SK-N-SH (cell line): Measurements from ENCODE around the gene GPR107. TPM values are rescaled to one million over a fixed set of nuclear protein-coding genes. Genes with fewer than 3 reads are reported as not detected.

ENCODE experiments used
- CTCF ChIA-PET: fragments of 300-600, 350-600 bp; formaldehyde crosslinking; extraction: SDS; loops from one replicate; lab custom pipeline; 2021; lab: Yijun Ruan, JAX
- POLR2A ChIA-PET: fragments of 350-600 bp; sonication (Branson Sonifier 250); formaldehyde crosslinking; extraction: SDS; loops from one replicate; lab custom pipeline; 2020; ENCODE audit warnings: antibody characterized with exemption, inconsistent platforms; lab: Yijun Ruan, JAX
- DNase-seq: peaks from one replicate; pipeline ENCODE4 v3.0.0; 2012
- H2AFZ ChIP-seq: fragments of 200-600 bp; sonication (generic); 2 replicates; pipeline ENCODE4 v1.8.1; 2016; ENCODE audit warnings: antibody characterized with exemption, mild to moderate bottlenecking, low read depth
- H3F3A ChIP-seq: fragments of 200-600 bp; sonication (generic); replicated peaks from 2 replicates; pipeline ENCODE3; 2016; ENCODE audit warnings: antibody characterized with exemption, mild to moderate bottlenecking; ENCODE audit not compliant: insufficient read depth
- H3K27ac ChIP-seq, 2 experiments: fragments of 200-500 bp in 1 of 2; fragments of 200-600 bp in 1 of 2; sonication (Bioruptor generic) in 1 of 2; sonication (generic), shearing (Covaris generic) in 1 of 2; 2 replicates each; pipeline versions ENCODE4 v1.5.1 to v1.6.1; 2014 to 2016; ENCODE audit warnings: low read depth in 2 of 2, inconsistent platforms in 1 of 2, low read length in 1 of 2, mild to moderate bottlenecking in 1 of 2, mixed read lengths in 1 of 2
- H3K27me3 ChIP-seq: fragments of 200-600 bp; sonication (generic), shearing (Covaris generic); 2 replicates; pipeline ENCODE4 v1.6.1; 2016; ENCODE audit warnings: mixed run types; ENCODE audit not compliant: insufficient read depth
- H3K36me3 ChIP-seq, 2 experiments: fragments of 200-500 bp in 1 of 2; fragments of 200-600 bp in 1 of 2; sonication (Bioruptor generic) in 1 of 2; sonication (generic) in 1 of 2; replicated peaks in 1 of 2; 2 replicates each; pipeline versions ENCODE3 to v1.5.1; 2014 to 2016; ENCODE audit warnings: low read length in 1 of 2, mild to moderate bottlenecking in 1 of 2; ENCODE audit not compliant: insufficient read depth in 2 of 2, control insufficient read depth in 1 of 2
- H3K4me1 ChIP-seq, 2 experiments: fragments of 200-500 bp in 1 of 2; fragments of 200-600 bp in 1 of 2; sonication (Bioruptor generic) in 1 of 2; sonication (generic), shearing (Covaris generic) in 1 of 2; 2 replicates each; pipeline versions ENCODE4 v1.5.1 to v1.6.1; 2014 to 2016; ENCODE audit warnings: low read depth in 1 of 2, low read length in 1 of 2, mixed run types in 1 of 2; ENCODE audit not compliant: insufficient read depth in 2 of 2, control insufficient read depth in 1 of 2
- H3K4me2 ChIP-seq: fragments of 200-600 bp; sonication (generic), shearing (Covaris generic); 2 replicates; pipeline ENCODE4 v1.6.1; 2017; ENCODE audit warnings: mixed run types
- H3K4me3 ChIP-seq, 2 experiments: fragments of 200-500 bp in 1 of 2; fragments of 200-600 bp in 1 of 2; sonication (Bioruptor generic) in 1 of 2; sonication (generic), shearing (Covaris generic) in 1 of 2; 2 replicates each; pipeline versions ENCODE4 v1.5.1 to v1.8.1; 2014 to 2016; ENCODE audit warnings: low read depth in 2 of 2, inconsistent platforms in 1 of 2, low read length in 1 of 2, mild to moderate bottlenecking in 1 of 2, mixed read lengths in 1 of 2, moderate library complexity in 1 of 2
- H3K79me2 ChIP-seq: fragments of 200-600 bp; sonication (generic); 2 replicates; pipeline ENCODE4 v1.8.1; 2017; ENCODE audit warnings: mild to moderate bottlenecking; ENCODE audit not compliant: insufficient read depth
- H3K9ac ChIP-seq: fragments of 200-600 bp; sonication (generic); 2 replicates; pipeline ENCODE4 v1.6.1; 2017; ENCODE audit warnings: mixed run types
- H3K9me2 ChIP-seq: fragments of 200-600 bp; sonication (generic); 2 replicates; pipeline ENCODE4 v1.6.1; 2017; ENCODE audit warnings: mixed run types
- H3K9me3 ChIP-seq: fragments of 200-600 bp; sonication (generic); 2 replicates; pipeline ENCODE4 v1.6.1; 2017; ENCODE audit warnings: mixed run types, mild to moderate bottlenecking, moderate library complexity
- H4K20me1 ChIP-seq: fragments of 200-600 bp; sonication (generic); 2 replicates; pipeline ENCODE4 v1.6.1; 2017; ENCODE audit warnings: mild to moderate bottlenecking, mixed run types; ENCODE audit not compliant: insufficient read depth
- EP300 ChIP-seq, 2 experiments: IDR thresholded peaks; 2 replicates each; pipeline versions ENCODE4 v1.4.0 to v1.6.1; 2012; ENCODE audit warnings: borderline replicate concordance in 1 of 2, low read depth in 1 of 2, low read length in 1 of 2
- EZH2phosphoT487 ChIP-seq: fragments of 200-600 bp; sonication (generic); IDR thresholded peaks from 2 replicates; pipeline ENCODE4 v1.6.1; 2017; ENCODE audit warnings: low read depth, mixed run types, mild to moderate bottlenecking, antibody characterized with exemption, moderate library complexity, borderline replicate concordance
- FOSL2 ChIP-seq: IDR thresholded peaks from 2 replicates; pipeline ENCODE4 v1.4.0; 2012; ENCODE audit warnings: low read depth, mild to moderate bottlenecking, moderate library complexity, borderline replicate concordance
- FOXM1 ChIP-seq: IDR thresholded peaks from 2 replicates; pipeline ENCODE4 v1.4.0; 2012; ENCODE audit warnings: low read depth, mild to moderate bottlenecking
- GATA2 ChIP-seq: sonication (generic); formaldehyde crosslinking; IDR thresholded peaks from 2 replicates; pipeline ENCODE4 v1.5.0; 2020; ENCODE audit warnings: mild to moderate bottlenecking, missing genetic modification reagents
- JUND ChIP-seq: IDR thresholded peaks from 2 replicates; pipeline ENCODE4 v1.4.0; 2012
- MAX ChIP-seq: IDR thresholded peaks from 2 replicates; pipeline ENCODE4 v1.4.0; 2012; ENCODE audit warnings: low read depth
- NFIC ChIP-seq: IDR thresholded peaks from 2 replicates; pipeline ENCODE4 v1.4.0; 2012; ENCODE audit warnings: borderline replicate concordance
- NRF1 ChIP-seq: IDR thresholded peaks from 2 replicates; pipeline ENCODE4 v1.6.1; 2012; ENCODE audit warnings: low read depth, mild to moderate bottlenecking, low read length
- PBX3 ChIP-seq: IDR thresholded peaks from 2 replicates; pipeline ENCODE4; 2012
- POLR2AphosphoS5 ChIP-seq: IDR thresholded peaks from 2 replicates; pipeline ENCODE4 v1.6.1; 2012; ENCODE audit warnings: low read depth, low read length
- REST ChIP-seq: IDR thresholded peaks from 2 replicates; pipeline ENCODE4 v1.6.1; 2012; ENCODE audit warnings: mild to moderate bottlenecking, low read depth, low read length, moderate library complexity
- RFX5 ChIP-seq: IDR thresholded peaks from 2 replicates; pipeline ENCODE4 v1.6.1; 2012; ENCODE audit warnings: mild to moderate bottlenecking, improper control_type of control experiment, low read length
- TCF12 ChIP-seq: IDR thresholded peaks from 2 replicates; pipeline ENCODE4 v1.4.0; 2012
- YY1 ChIP-seq: IDR thresholded peaks from 2 replicates; pipeline ENCODE4 v1.4.0; 2012; ENCODE audit warnings: low read depth, mild to moderate bottlenecking
- WGBS: methylation state at CpG from one replicate; pipeline ENCODE4 v1.1.6; 2017; ENCODE audit warnings: low lambda C conversion rate; 5-methylcytosine and 5-hydroxymethylcytosine counted together
- polyA plus RNA-seq, 3 experiments: library from polyadenylated mRNA; depleted of rRNA; stranded (reverse); fragments of >200 nt; gene quantifications; 2 replicates each; pipeline ENCODE4 v1.2.3, GENCODE V29; 2012
- TF ChIP-seq, protein P1 (sequence below): fragments of 150-350 bp; IDR thresholded peaks from 2 replicates; pipeline ENCODE4 v1.6.1; 2016; ENCODE audit warnings: mild to moderate bottlenecking, low read depth, low read length
- TF ChIP-seq, protein P2 (sequence below): fragments of 200-600 bp; sonication (generic); IDR thresholded peaks from 2 replicates; pipeline ENCODE4 v1.6.1; 2017; ENCODE audit warnings: antibody characterized with exemption, mild to moderate bottlenecking, moderate library complexity

The GPR107 gene
- polyA plus RNA-seq, 1 of the 3 experiments (the other 2 are of a cell fraction), result 23.0 TPM

GRCh38 chr9:130138171-130138653, 84.5 kb downstream of the GPR107 start:
- Histone ChIP-seq H3K4me2 (peak overlapping the region; percentile 42; the same call in 1 of the 2 replicates), H2AFZ (no peak overlapping the region), H3K9me2 (no peaks in the 10 kb centered on the region), H3K9ac (peak overlapping the region; percentile 34; the same call in 1 of the 2 replicates), H4K20me1 (no peaks in the 10 kb centered on the region), H3F3A (peaks cover 23% of the 10 kb centered on the region), H3K27ac (peak overlapping the region; percentile 60 to 77; a peak in 3 of 4 replicates), H3K4me3 (no peak overlapping the region), H3K27me3 (no peaks in the 10 kb centered on the region), H3K79me2 (no peaks in the 10 kb centered on the region), H3K36me3 (peaks cover 5 to 19% of the 10 kb centered on the region in 2 experiments), H3K9me3 (no peaks in the 10 kb centered on the region), H3K4me1 (peaks cover 24 to 30% of the 10 kb centered on the region in 2 experiments; a peak in 3 of 4 replicates)
- ChIA-PET CTCF (interaction anchor here (1.0 kb wide), 1 partner anchor 32 kb away, joined by 3 read pairs; no protein-coding TSS in a partner anchor), POLR2A (no interaction called here)
- no peak for DNase-seq
- WGBS, result 43% methylated on average over 10 of the region's 10 CpGs
- TF ChIP-seq TCF12 (peak; percentile 34; the same call in 1 of the 2 replicates), RFX5 (no peak), PBX3 (peak; percentile 14; the same call in 1 of the 2 replicates), MAX (peak; percentile 81), YY1 (0 out of 2 replicates have a peak, but pooled peaks have one; percentile 53), NRF1 (no peak), FOSL2 (peak; percentile 20; the same call in 1 of the 2 replicates), REST (no peak), POLR2AphosphoS5 (0 out of 2 replicates have a peak, but pooled peaks have one; percentile 42)

DNA sequence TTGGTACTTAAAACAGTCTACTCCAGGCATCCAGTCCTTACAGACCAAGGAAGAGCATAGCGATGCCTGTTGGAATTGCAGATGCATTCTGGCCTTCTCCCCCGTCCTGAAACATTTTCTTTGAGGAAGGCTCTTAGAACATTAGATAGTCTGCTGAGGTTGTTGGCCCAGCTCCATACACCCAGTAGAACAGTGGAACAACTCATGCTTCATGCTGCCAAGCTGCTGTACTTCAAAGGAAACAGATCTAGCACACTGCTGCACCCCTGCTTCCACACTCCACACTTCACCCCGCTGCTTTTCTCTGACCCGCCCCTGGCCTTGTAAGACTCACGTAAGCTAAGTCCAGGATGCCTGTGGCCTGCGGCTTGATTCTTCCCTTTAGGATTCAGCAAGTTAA, 85.1 kb downstream of the GPR107 start:
- Histone ChIP-seq H3K9me2 (no peaks in the 10 kb centered on the region), H3K79me2 (no peaks in the 10 kb centered on the region), H3K27ac (peak overlapping the region in 1 of 2 experiments; percentile 77; a peak in 2 of 4 replicates), H3K4me3 (no peak overlapping the region), H3K36me3 (peaks cover 5 to 13% of the 10 kb centered on the region in 2 experiments), H2AFZ (no peak overlapping the region), H3K4me1 (peaks cover 24 to 36% of the 10 kb centered on the region in 2 experiments; a peak in 3 of 4 replicates), H3K9ac (no peak overlapping the region), H3K9me3 (no peaks in the 10 kb centered on the region), H3F3A (peaks cover 23% of the 10 kb centered on the region), H3K4me2 (peak overlapping the region; percentile 42; the same call in 1 of the 2 replicates), H4K20me1 (no peaks in the 10 kb centered on the region), H3K27me3 (no peaks in the 10 kb centered on the region)
- 81% methylated on average over 6 of the region's 6 CpGs for WGBS
- CTCF ChIA-PET, result interaction anchor here (0.9 to 1.0 kb wide), 2 partner anchors 31 to 32 kb away, joined by 3 read pairs; no protein-coding TSS in a partner anchor
- POLR2A ChIA-PET, result no interaction called here
- DNase-seq, result no peak
- TF ChIP-seq NFIC, result peak; percentile 75; the same call in 1 of the 2 replicates
- no peak for TF ChIP-seq FOXM1
- TF ChIP-seq EZH2phosphoT487, result no peak
- no peak for TF ChIP-seq EP300 (IDR thresholded peaks at IDR 0.05; ENCODE audit: borderline replicate concordance in 1 of 2, low read depth in 1 of 2, low read length in 1 of 2)
- no peak for TF ChIP-seq YY1
- TF ChIP-seq GATA2, result no peak
- no peak for TF ChIP-seq FOSL2
- TF ChIP-seq, protein P1, sequence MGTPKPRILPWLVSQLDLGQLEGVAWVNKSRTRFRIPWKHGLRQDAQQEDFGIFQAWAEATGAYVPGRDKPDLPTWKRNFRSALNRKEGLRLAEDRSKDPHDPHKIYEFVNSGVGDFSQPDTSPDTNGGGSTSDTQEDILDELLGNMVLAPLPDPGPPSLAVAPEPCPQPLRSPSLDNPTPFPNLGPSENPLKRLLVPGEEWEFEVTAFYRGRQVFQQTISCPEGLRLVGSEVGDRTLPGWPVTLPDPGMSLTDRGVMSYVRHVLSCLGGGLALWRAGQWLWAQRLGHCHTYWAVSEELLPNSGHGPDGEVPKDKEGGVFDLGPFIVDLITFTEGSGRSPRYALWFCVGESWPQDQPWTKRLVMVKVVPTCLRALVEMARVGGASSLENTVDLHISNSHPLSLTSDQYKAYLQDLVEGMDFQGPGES, result no peak
- TF ChIP-seq, protein P2, sequence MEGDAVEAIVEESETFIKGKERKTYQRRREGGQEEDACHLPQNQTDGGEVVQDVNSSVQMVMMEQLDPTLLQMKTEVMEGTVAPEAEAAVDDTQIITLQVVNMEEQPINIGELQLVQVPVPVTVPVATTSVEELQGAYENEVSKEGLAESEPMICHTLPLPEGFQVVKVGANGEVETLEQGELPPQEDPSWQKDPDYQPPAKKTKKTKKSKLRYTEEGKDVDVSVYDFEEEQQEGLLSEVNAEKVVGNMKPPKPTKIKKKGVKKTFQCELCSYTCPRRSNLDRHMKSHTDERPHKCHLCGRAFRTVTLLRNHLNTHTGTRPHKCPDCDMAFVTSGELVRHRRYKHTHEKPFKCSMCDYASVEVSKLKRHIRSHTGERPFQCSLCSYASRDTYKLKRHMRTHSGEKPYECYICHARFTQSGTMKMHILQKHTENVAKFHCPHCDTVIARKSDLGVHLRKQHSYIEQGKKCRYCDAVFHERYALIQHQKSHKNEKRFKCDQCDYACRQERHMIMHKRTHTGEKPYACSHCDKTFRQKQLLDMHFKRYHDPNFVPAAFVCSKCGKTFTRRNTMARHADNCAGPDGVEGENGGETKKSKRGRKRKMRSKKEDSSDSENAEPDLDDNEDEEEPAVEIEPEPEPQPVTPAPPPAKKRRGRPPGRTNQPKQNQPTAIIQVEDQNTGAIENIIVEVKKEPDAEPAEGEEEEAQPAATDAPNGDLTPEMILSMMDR, result no peak
- no peak for TF ChIP-seq JUND
- TF ChIP-seq TCF12, result peak; percentile 29; the same call in 1 of the 2 replicates
- no peak for TF ChIP-seq RFX5
